GM21786 (cell line): ENCODE data around the gene MACROH2A2.
"Not testable (repeated sequence)": the region's sequence is repeated elsewhere in the genome, so short reads cannot be mapped to it uniquely, and the experiment has no call there.

Source experiments
- ATAC-seq: cut with Tn5 transposase; IDR thresholded peaks from one replicate; pipeline ENCODE4 v1.9.1; 2021; ENCODE audit not compliant: unreplicated experiment

MACROH2A2 gene

DNA sequence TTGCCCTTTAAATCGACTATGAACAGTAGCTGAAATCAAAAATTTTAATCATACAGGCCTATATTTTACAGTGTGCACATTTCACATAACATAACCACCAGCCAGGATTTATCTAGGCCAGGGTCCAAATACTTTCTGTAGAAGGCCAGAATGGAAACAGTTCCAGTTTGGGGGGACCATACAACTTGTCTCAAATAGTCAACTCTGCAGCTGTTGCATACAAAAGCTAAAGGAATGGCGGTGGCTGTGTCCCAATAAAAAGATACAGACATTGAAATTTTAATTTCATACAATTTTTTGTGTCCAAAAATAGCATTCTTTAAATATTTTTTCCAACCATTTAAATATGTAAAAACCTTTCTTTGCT lies 94.6 kb downstream of the MACROH2A2 start:
- ATAC-seq = no peak

GRCh38 chr10:70148516-70148915 lies 95.9 kb downstream of the MACROH2A2 start:
- ATAC-seq = no peak

- ATAC-seq = no peak
Measured at GRCh38 chr10:70155255-70155838, 102.7 kb downstream of the MACROH2A2 start.

- no peak for ATAC-seq
Measured at GRCh38 chr10:70158113-70158512, 105.5 kb downstream of the MACROH2A2 start.

DNA sequence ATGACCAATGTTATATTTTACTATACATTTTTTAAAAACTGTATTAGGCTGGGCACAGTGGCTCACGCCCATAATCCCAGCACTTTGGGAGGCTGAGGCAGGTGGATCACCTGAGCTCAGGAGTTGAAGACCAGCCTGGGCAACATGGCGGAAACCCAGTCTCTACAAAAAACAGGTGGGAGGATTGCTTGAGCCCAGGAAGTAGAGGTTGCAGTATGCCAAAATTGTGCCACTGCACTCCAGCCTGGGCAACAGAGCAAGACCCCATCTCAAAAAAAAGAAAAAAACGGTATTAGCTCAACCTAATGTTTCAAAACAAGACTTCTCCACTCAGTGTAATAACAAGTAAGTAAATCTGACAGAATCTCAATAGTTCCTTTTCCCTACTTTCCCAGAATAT lies 106.7 kb downstream of the MACROH2A2 start:
- not testable (repeated sequence) for ATAC-seq

DNA sequence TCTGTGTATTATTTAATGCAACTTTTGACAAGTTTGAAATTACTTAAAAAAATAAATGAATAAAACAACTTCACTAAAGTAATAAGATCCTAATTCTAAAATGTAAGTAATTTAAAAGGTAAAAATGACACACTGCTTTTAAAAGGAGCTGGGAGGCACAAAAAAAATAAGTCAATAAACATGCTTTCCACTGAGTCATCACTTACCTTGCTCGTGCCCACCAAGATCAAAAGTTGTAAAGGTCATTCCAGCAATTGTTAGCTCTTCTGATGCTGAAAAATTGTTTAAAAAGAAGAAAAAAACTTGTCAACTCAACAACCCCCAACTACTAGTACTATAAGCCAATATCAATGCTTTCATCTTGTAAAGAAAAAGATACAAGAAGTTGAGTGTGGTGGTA lies 108.2 kb downstream of the MACROH2A2 start:
- no peak for ATAC-seq
